ENCODE data around the gene PPP1R9B.
A peak's percentile ranks its signal among the peaks of the same experiment; 100 is the strongest.

Gene PPP1R9B

GRCh38 chr17:50162466-50163254 lies 12.2 kb upstream of the PPP1R9B start:
- peak overlapping the region in 1 of 2 donors; percentile 26 for H3K4me3 Mint-ChIP-seq

GRCh38 chr17:50161911-50162288 lies 11.4 kb upstream of the PPP1R9B start:
- Mint-ChIP-seq H3K27ac (peak overlapping the region; percentile 96), H3K4me1 (peaks cover 50 to 52% of the 10 kb centered on the region in 2 donors), H3K9me3 (no peaks in the 10 kb centered on the region), H3K4me3 (peak overlapping the region; percentile 82 to 89), H3K27me3 (no peaks in the 10 kb centered on the region), H3K36me3 (peaks cover 0 to 3% of the 10 kb centered on the region in 2 donors)
- ATAC-seq (replicated peaks) = no peak
- no peak for DNase-seq

More at GRCh38 chr17:50162466-50163254, 12.2 kb upstream of the PPP1R9B start:
- Mint-ChIP-seq H3K9me3 (no peaks in the 10 kb centered on the region), H3K4me1 (peaks cover 51 to 52% of the 10 kb centered on the region in 2 donors), H3K27me3 (no peaks in the 10 kb centered on the region), H3K36me3 (peaks cover 1 to 3% of the 10 kb centered on the region in 2 donors), H3K27ac (peak overlapping the region; percentile 43)
- DNase-seq = no peak
- no peak for ATAC-seq (replicated peaks)

- Mint-ChIP-seq H3K4me1 (peaks cover 46 to 52% of the 10 kb centered on the region in 2 donors), H3K27me3 (no peaks in the 10 kb centered on the region), H3K36me3 (peaks cover 0 to 3% of the 10 kb centered on the region in 2 donors), H3K9me3 (no peaks in the 10 kb centered on the region), H3K27ac (peak overlapping the region; percentile 96), H3K4me3 (peak overlapping the region; percentile 82 to 89)
- ATAC-seq (replicated peaks) (peak; percentile 85 to 90), DNase-seq (peak; percentile 95)
Observed at GRCh38 chr17:50161023-50161910, 10.8 kb upstream of the PPP1R9B start.

GRCh38 chr17:50157891-50158290 lies 7.4 kb upstream of the PPP1R9B start:
- H3K36me3 Mint-ChIP-seq = peaks cover 0 to 3% of the 10 kb centered on the region in 2 donors
- peaks cover 29 to 37% of the 10 kb centered on the region in 2 donors for H3K4me1 Mint-ChIP-seq
- no peak overlapping the region for H3K4me3 Mint-ChIP-seq
- ATAC-seq (replicated peaks) (no peak), DNase-seq (no peak)
- H3K27me3 Mint-ChIP-seq = no peaks in the 10 kb centered on the region
- no peaks in the 10 kb centered on the region for H3K9me3 Mint-ChIP-seq
- no peak overlapping the region for H3K27ac Mint-ChIP-seq

GRCh38 chr17:50155115-50155819 lies 4.8 kb upstream of the PPP1R9B start:
- Mint-ChIP-seq H3K9me3 (no peaks in the 10 kb centered on the region), H3K4me1 (peaks cover 17 to 24% of the 10 kb centered on the region in 2 donors), H3K36me3 (peaks cover 3 to 5% of the 10 kb centered on the region in 2 donors), H3K4me3 (no peak overlapping the region), H3K27ac (peak overlapping the region; percentile 37), H3K27me3 (no peaks in the 10 kb centered on the region)
- DNase-seq (no peak), ATAC-seq (replicated peaks) (no peak)

- peaks cover 3 to 5% of the 10 kb centered on the region in 2 donors for H3K36me3 Mint-ChIP-seq
- H3K9me3 Mint-ChIP-seq = no peaks in the 10 kb centered on the region
- peaks cover 16 to 24% of the 10 kb centered on the region in 2 donors for H3K4me1 Mint-ChIP-seq
- ATAC-seq (replicated peaks) (no peak), DNase-seq (no peak)
- peak overlapping the region; percentile 37 for H3K27ac Mint-ChIP-seq
- no peaks in the 10 kb centered on the region for H3K27me3 Mint-ChIP-seq
- H3K4me3 Mint-ChIP-seq = no peak overlapping the region
Observed at GRCh38 chr17:50154604-50155003, 4.1 kb upstream of the PPP1R9B start.

- no peak for ATAC-seq (replicated peaks)
- H3K9me3 Mint-ChIP-seq = no peaks in the 10 kb centered on the region
- DNase-seq = no peak
- no peaks in the 10 kb centered on the region for H3K27me3 Mint-ChIP-seq
- H3K27ac Mint-ChIP-seq = peak overlapping the region; percentile 84
- H3K36me3 Mint-ChIP-seq = peaks cover 5 to 10% of the 10 kb centered on the region in 2 donors
- H3K4me1 Mint-ChIP-seq = peaks cover 16 to 24% of the 10 kb centered on the region in 2 donors
- H3K4me3 Mint-ChIP-seq = no peak overlapping the region
Observed at GRCh38 chr17:50153650-50154575, 3.4 kb upstream of the PPP1R9B start.

GRCh38 chr17:50152736-50153135 lies 2.3 kb upstream of the PPP1R9B start:
- no peak for DNase-seq
- Mint-ChIP-seq H3K4me3 (no peak overlapping the region), H3K27ac (no peak overlapping the region), H3K4me1 (peaks cover 14 to 24% of the 10 kb centered on the region in 2 donors), H3K27me3 (no peaks in the 10 kb centered on the region), H3K9me3 (no peaks in the 10 kb centered on the region), H3K36me3 (peaks cover 11 to 22% of the 10 kb centered on the region in 2 donors)
- no peak for ATAC-seq (replicated peaks)

GRCh38 chr17:50151937-50152547 lies 1.6 kb upstream of the PPP1R9B start:
- Mint-ChIP-seq H3K27ac (peak overlapping the region; percentile 95), H3K4me3 (peak overlapping the region; percentile 85 to 87), H3K4me1 (peaks cover 17 to 30% of the 10 kb centered on the region in 2 donors), H3K36me3 (peaks cover 18 to 29% of the 10 kb centered on the region in 2 donors), H3K9me3 (no peaks in the 10 kb centered on the region), H3K27me3 (no peaks in the 10 kb centered on the region)
- DNase-seq = peak; percentile 48
- peak; percentile 6 to 13 for ATAC-seq (replicated peaks)

- no peaks in the 10 kb centered on the region for H3K27me3 Mint-ChIP-seq
- no peaks in the 10 kb centered on the region for H3K9me3 Mint-ChIP-seq
- peak overlapping the region; percentile 95 for H3K27ac Mint-ChIP-seq
- DNase-seq (peak; percentile 84), ATAC-seq (replicated peaks) (peak; percentile 52 to 56)
- H3K36me3 Mint-ChIP-seq = peaks cover 26 to 36% of the 10 kb centered on the region in 2 donors
- H3K4me1 Mint-ChIP-seq = peaks cover 24 to 37% of the 10 kb centered on the region in 2 donors
- peak overlapping the region; percentile 85 to 87 for H3K4me3 Mint-ChIP-seq
Observed at GRCh38 chr17:50151041-50151936, 812 bp upstream of the PPP1R9B start.

- Mint-ChIP-seq H3K27ac (peak overlapping the region; percentile 99), H3K4me3 (peak overlapping the region; percentile 87 to 100), H3K4me1 (peaks cover 33 to 47% of the 10 kb centered on the region in 2 donors), H3K27me3 (no peaks in the 10 kb centered on the region), H3K36me3 (peaks cover 36 to 51% of the 10 kb centered on the region in 2 donors), H3K9me3 (no peaks in the 10 kb centered on the region)
- DNase-seq = no peak
- no peak for ATAC-seq (replicated peaks)
Observed at GRCh38 chr17:50149417-50150353, 792 bp downstream of the PPP1R9B start.

Measured in stimulated activated naive B cell treated with anti-CD40 and anti-IgM and Interleukin-4, amounts not matched to agents 10 μg/mL and 1 μg/mL and 100 μg/mL, for 72 hours (primary cell).